Measurements from ENCODE around the gene ACOXL. TPM values are rescaled to one million over a fixed set of nuclear protein-coding genes. Genes with fewer than 3 reads are reported as not detected.
A peak's percentile ranks its signal among the peaks of the same experiment; 100 is the strongest.

Gene ACOXL
- total and polyA plus RNA-seq, 2 donors (not counting 3 experiments of a cell fraction or from before 2014, with no cell fraction given) = not detected

GRCh38 chr2:111154758-111155157, 422.4 kb downstream of the ACOXL start:
- no TSS peak for BruUV-seq (replicated peaks)
- Histone ChIP-seq H3K27ac (ENCODE audit: insufficient read depth, low read depth, low read length) (no peak overlapping the region), H2AFZ (ENCODE audit: low read depth, low read length) (no peak overlapping the region), H3K36me3 (ENCODE audit: control insufficient read depth in 2 of 2, extremely low read depth in 1 of 2, insufficient read depth in 2 of 2, low read length in 2 of 2) (peaks cover 0 to 26% of the 10 kb centered on the region in 2 experiments), H3K9ac (replicated peaks; ENCODE audit: extremely low read depth, insufficient read depth, low read length) (no peak overlapping the region), H3K79me2 (ENCODE audit: control insufficient read depth, insufficient read depth, low read length) (no peaks in the 10 kb centered on the region), H3K27me3 (ENCODE audit: control insufficient read depth in 2 of 2, insufficient read depth in 2 of 2, low read length in 2 of 2) (peaks cover 6 to 19% of the 10 kb centered on the region in 2 experiments), H3K4me2 (ENCODE audit: insufficient read depth, low read length) (no peak overlapping the region), H4K20me1 (replicated peaks; ENCODE audit: control insufficient read depth, extremely low read depth, insufficient read depth, low read length) (no peaks in the 10 kb centered on the region), H3K4me1 (ENCODE audit: control insufficient read depth, extremely low read depth, insufficient read depth, low read length) (peaks cover 10% of the 10 kb centered on the region), H3K9me3 (replicated peaks; ENCODE audit: control insufficient read depth, insufficient read depth, low read length) (no peaks in the 10 kb centered on the region), H3K9me1 (replicated peaks; ENCODE audit: control insufficient read depth, extremely low read depth, insufficient read depth, low read length) (no peaks in the 10 kb centered on the region), H3K4me3 (replicated peaks in 1 of 3; ENCODE audit: insufficient read depth in 1 of 3, low read depth in 1 of 3, low read length in 3 of 3) (no peak overlapping the region)
- dilution Hi-C loops (cut with MboI; ENCODE audit: extremely low pct_ligation_motif_present, low sequenced_read_pairs) = no loop called here
- no peak for FAIRE-seq
- POLR2A ChIA-PET = no interaction called here
- no peak for DNase-seq (ENCODE audit: low read depth, low spot score)
- intact Hi-C loops (cut with micrococcal nuclease) = no loop called here
- TF ChIP-seq FOS (IDR thresholded peaks at IDR 0.05; ENCODE audit: borderline replicate concordance, insufficient read depth, low read length) (no peak), POLR2A (IDR thresholded peaks at IDR 0.05; ENCODE audit: low read depth, low read length) (no peak), JUN (IDR thresholded peaks at IDR 0.05; ENCODE audit: borderline replicate concordance, insufficient read depth, insufficient read length, low read depth) (no peak)
- CTCF ChIA-PET = no interaction called here

GRCh38 chr2:111155610-111156009, 423.2 kb downstream of the ACOXL start:
- peak; percentile 45 for DNase-seq (ENCODE audit: low read depth, low spot score)
- H3K4me2 ChIP-seq (ENCODE audit: insufficient read depth, low read length) = no peak overlapping the region
- H3K9ac ChIP-seq (replicated peaks; ENCODE audit: extremely low read depth, insufficient read depth, low read length) = no peak overlapping the region
- no peak overlapping the region for H3K27ac ChIP-seq (ENCODE audit: insufficient read depth, low read depth, low read length)
- TF ChIP-seq JUN (IDR thresholded peaks at IDR 0.05; ENCODE audit: borderline replicate concordance, insufficient read depth, insufficient read length, low read depth) (no peak), MYC (IDR thresholded peaks at IDR 0.05; ENCODE audit: low read depth, low read length) (no peak), MAX (IDR thresholded peaks at IDR 0.05; ENCODE audit: insufficient read depth, insufficient read length) (no peak), POLR2A (IDR thresholded peaks at IDR 0.05; ENCODE audit: low read depth, low read length) (no peak), EZH2 (IDR thresholded peaks at IDR 0.05; ENCODE audit: borderline replicate concordance, low read depth, low read length, severe bottlenecking) (no peak), FOS (IDR thresholded peaks at IDR 0.05; ENCODE audit: borderline replicate concordance, insufficient read depth, low read length) (no peak), CTCF (IDR thresholded peaks at IDR 0.05; ENCODE audit: extremely low read depth in 1 of 2, insufficient read depth in 1 of 2, low read depth in 1 of 2, low read length in 2 of 2) (no peak), GATA2 (IDR thresholded peaks at IDR 0.05; ENCODE audit: insufficient read depth, insufficient read length, low read depth, low read length) (no peak), POLR2AphosphoS5 (IDR thresholded peaks at IDR 0.05; ENCODE audit: insufficient read depth, low read depth, low read length) (no peak)
- H4K20me1 ChIP-seq (replicated peaks; ENCODE audit: control insufficient read depth, extremely low read depth, insufficient read depth, low read length) = no peaks in the 10 kb centered on the region
- peak; percentile 44 for FAIRE-seq
- H3K4me3 ChIP-seq (replicated peaks in 1 of 3; ENCODE audit: insufficient read depth in 1 of 3, low read depth in 1 of 3, low read length in 3 of 3) = no peak overlapping the region
- ChIA-PET CTCF (no interaction called here), POLR2A (no interaction called here)
- no TSS peak for BruUV-seq (replicated peaks)
- H3K9me1 ChIP-seq (replicated peaks; ENCODE audit: control insufficient read depth, extremely low read depth, insufficient read depth, low read length) = no peaks in the 10 kb centered on the region
- dilution Hi-C loops (cut with MboI; ENCODE audit: extremely low pct_ligation_motif_present, low sequenced_read_pairs) (no loop called here), intact Hi-C loops (cut with micrococcal nuclease) (no loop called here)
- no peaks in the 10 kb centered on the region for H3K9me3 ChIP-seq (replicated peaks; ENCODE audit: control insufficient read depth, insufficient read depth, low read length)
- H3K4me1 ChIP-seq (ENCODE audit: control insufficient read depth, extremely low read depth, insufficient read depth, low read length) = peaks cover 3% of the 10 kb centered on the region
- H3K27me3 ChIP-seq (ENCODE audit: control insufficient read depth in 2 of 2, insufficient read depth in 2 of 2, low read length in 2 of 2) = peaks cover 6 to 19% of the 10 kb centered on the region in 2 experiments
- H2AFZ ChIP-seq (ENCODE audit: low read depth, low read length) = no peak overlapping the region
- H3K36me3 ChIP-seq (ENCODE audit: control insufficient read depth in 2 of 2, extremely low read depth in 1 of 2, insufficient read depth in 2 of 2, low read length in 2 of 2) = peaks cover 0 to 29% of the 10 kb centered on the region in 2 experiments
- H3K79me2 ChIP-seq (ENCODE audit: control insufficient read depth, insufficient read depth, low read length) = no peaks in the 10 kb centered on the region
